ENCODE results near the gene RPS15.

Gene RPS15

GRCh38 chr19:1489463-1490310 lies 51.5 kb downstream of the RPS15 start:
- DNase-seq, result no peak
